ENCODE data around the gene TIMM22.
A peak's percentile ranks its signal among the peaks of the same experiment; 100 is the strongest.
"Not testable (repeated sequence)": the region's sequence is repeated elsewhere in the genome, so short reads cannot be mapped to it uniquely, and the experiment has no call there.

The TIMM22 gene

DNA sequence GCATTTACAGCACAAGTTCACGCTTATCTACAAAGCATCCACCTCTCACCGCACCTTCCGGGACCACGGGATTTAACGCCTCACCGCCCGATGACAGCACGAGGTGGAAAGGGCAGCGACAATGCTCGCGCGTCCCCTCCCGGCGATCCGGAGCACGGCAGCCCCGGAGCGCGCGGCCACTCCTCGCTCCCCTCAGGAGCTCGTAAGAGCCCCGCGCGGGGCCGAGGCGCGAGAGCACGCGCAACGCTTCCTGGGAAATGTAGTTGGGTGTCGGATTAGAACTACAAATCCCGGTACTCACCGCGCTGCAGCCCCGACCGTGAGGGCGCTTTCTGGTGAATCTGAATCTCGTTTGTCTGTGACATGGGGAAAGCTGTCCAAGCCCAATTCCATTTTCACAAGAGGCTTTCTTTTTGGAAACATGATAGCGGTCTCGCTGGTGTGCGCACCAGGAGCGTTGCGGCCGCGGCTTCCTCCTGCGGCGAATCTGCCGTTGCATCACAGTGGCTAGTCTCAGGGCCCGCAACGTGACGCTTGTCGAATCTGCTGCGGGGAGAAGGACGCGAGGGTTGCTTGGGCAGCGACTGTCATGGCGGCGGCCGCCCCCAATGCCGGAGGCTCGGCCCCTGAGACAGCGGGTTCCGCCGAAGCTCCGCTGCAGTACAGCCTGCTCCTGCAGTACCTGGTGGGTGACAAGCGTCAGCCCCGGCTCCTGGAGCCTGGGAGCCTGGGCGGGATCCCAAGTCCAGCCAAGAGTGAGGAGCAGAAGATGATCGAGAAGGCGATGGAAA lies at the start of gene TIMM22:
TSS of gene TIMM22 (plus strand) at position 576 of the 791 bp plus-strand sequence. CDS start at position 590, 14 bp downstream.
- H3K27ac ChIP-seq = peak within 1 kb of the TSS; percentile 93
- TF ChIP-seq, protein P1, sequence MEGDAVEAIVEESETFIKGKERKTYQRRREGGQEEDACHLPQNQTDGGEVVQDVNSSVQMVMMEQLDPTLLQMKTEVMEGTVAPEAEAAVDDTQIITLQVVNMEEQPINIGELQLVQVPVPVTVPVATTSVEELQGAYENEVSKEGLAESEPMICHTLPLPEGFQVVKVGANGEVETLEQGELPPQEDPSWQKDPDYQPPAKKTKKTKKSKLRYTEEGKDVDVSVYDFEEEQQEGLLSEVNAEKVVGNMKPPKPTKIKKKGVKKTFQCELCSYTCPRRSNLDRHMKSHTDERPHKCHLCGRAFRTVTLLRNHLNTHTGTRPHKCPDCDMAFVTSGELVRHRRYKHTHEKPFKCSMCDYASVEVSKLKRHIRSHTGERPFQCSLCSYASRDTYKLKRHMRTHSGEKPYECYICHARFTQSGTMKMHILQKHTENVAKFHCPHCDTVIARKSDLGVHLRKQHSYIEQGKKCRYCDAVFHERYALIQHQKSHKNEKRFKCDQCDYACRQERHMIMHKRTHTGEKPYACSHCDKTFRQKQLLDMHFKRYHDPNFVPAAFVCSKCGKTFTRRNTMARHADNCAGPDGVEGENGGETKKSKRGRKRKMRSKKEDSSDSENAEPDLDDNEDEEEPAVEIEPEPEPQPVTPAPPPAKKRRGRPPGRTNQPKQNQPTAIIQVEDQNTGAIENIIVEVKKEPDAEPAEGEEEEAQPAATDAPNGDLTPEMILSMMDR (conservative IDR thresholded peaks at IDR 0.05) = peak; percentile 100
- TF ChIP-seq ZFX (IDR thresholded peaks at IDR 0.05) = no peak

DNA sequence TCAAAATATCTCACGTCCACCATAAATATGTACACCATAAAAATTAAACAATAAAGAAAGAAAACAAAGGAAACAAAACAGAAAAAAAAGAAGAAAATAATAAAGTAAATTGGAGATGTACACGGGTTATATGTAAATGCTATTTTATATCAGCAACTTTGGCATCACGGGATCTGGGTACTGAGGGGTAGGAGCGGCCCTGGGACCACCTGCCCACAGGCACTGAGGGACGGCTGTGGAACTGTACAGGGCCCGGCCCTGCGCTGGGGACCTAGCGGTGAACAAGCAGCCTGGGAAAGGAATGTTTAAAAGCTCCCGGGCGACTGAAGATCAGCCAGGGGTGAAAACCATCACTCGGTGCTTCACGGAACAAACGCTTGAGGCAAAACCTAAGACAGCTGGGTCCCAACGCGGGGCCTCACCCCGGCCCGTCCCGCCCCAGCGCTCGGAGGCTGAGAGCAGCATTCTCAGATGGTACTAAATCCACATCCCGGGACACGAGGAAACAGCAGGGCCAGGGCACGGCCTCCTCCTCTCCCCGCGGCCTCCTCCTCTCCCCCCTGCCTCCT lies 48.6 kb upstream of the TIMM22 start:
- no peak overlapping the region for H3K27ac ChIP-seq
- no peak for TF ChIP-seq ZFX (IDR thresholded peaks at IDR 0.05)
- TF ChIP-seq, protein P1 (conservative IDR thresholded peaks at IDR 0.05) = no peak

DNA sequence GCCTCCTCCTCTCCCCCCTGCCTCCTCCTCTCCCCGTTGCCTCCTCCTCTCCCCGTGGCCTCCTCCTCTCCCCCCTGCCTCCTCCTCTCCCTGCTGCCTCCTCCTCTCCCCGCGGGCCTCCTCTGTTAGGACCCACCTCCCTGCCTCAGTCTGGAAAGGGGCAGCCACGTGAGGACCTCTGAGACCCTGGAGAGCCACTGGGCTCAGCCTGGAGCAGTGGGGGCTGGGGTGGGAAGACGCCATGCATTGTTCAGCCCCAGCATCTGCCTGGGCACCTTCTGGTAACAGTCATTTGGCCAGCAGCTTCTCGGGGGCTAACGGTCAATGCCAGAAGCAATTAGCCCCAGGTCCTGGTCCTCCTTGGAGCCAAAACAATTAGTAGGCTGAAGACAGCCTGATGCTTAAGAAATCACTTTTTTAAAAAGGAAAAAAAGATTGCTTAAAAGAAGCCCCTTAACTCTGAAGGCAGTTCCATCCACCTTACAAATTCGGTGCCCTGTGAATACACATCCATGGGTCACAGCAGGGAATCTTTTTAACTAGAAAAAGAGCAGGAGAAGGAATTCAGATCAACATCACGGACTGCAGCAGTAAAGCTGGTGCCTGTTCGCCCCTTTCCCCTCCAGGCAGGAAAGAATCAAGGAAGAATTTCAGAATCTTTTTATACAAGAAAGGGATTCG lies 47.2 kb upstream of the TIMM22 start:
- no peak for TF ChIP-seq ZFX (IDR thresholded peaks at IDR 0.05)
- TF ChIP-seq, protein P1 (conservative IDR thresholded peaks at IDR 0.05) = no peak
- no peak overlapping the region for H3K27ac ChIP-seq

GRCh38 chr17:951325-952132 lies 45.4 kb upstream of the TIMM22 start:
- H3K27ac ChIP-seq = no peak overlapping the region
- TF ChIP-seq, protein P1 (conservative IDR thresholded peaks at IDR 0.05) = no peak
- TF ChIP-seq ZFX (IDR thresholded peaks at IDR 0.05) = no peak

GRCh38 chr17:952592-952991 lies 44.3 kb upstream of the TIMM22 start:
- not testable (repeated sequence) for H3K27ac ChIP-seq

GRCh38 chr17:953767-954166 lies 43.2 kb upstream of the TIMM22 start:
- H3K27ac ChIP-seq = no peak overlapping the region
- TF ChIP-seq, protein P1 (conservative IDR thresholded peaks at IDR 0.05) = no peak
- no peak for TF ChIP-seq ZFX (IDR thresholded peaks at IDR 0.05)

GRCh38 chr17:954431-955164 lies 42.3 kb upstream of the TIMM22 start:
- H3K27ac ChIP-seq = no peak overlapping the region
- TF ChIP-seq ZFX (IDR thresholded peaks at IDR 0.05) = no peak
- TF ChIP-seq, protein P1 (conservative IDR thresholded peaks at IDR 0.05) = no peak

Measured in C4-2B (cell line).